ENCODE results near the gene CHD1. TPM values are rescaled to one million over a fixed set of nuclear protein-coding genes. Genes with fewer than 3 reads are reported as not detected.

Gene CHD1
- total and polyA plus RNA-seq, 2 of the 13 experiments (the other 11 are each of a cell fraction or from before 2014, with no cell fraction given): 22.8 to 55.9 TPM

GRCh38 chr5:98928873-98929709 lies at the start of gene CHD1 (continued):
- TF ChIP-seq ZFX (CRISPR knock-in tag; IDR thresholded peaks at IDR 0.05; ENCODE audit: low read depth): peak; percentile 100
- no peak for TF ChIP-seq ZNF30 (CRISPR knock-in tag; IDR thresholded peaks at IDR 0.05)
- 0 out of 2 replicates have a peak, but pooled peaks have one; percentile 56 for TF ChIP-seq ZNF235 (CRISPR knock-in tag; IDR thresholded peaks at IDR 0.05; ENCODE audit: borderline replicate concordance)
- TF ChIP-seq ZNF276 (CRISPR knock-in tag; IDR thresholded peaks at IDR 0.05; ENCODE audit: low read depth): peak; percentile 84; the same call in 1 of the 2 replicates
- peak; percentile 97 for TF ChIP-seq THAP8 (CRISPR knock-in tag; IDR thresholded peaks at IDR 0.05; ENCODE audit: borderline replicate concordance)
- peak; percentile 97 for TF ChIP-seq CEBPB (IDR thresholded peaks at IDR 0.05; ENCODE audit: borderline replicate concordance, low read depth, low read length)
- peak; percentile 86 for TF ChIP-seq ZHX1 (CRISPR knock-in tag; IDR thresholded peaks at IDR 0.05; ENCODE audit: low read depth)
- peak; percentile 38; the same call in 1 of the 2 replicates for TF ChIP-seq SMAD1 (CRISPR knock-in tag; IDR thresholded peaks at IDR 0.05; ENCODE audit: borderline replicate concordance, low read depth)
- no peak; the same call in 1 of the 2 replicates for TF ChIP-seq KDM5A (IDR thresholded peaks at IDR 0.05; ENCODE audit: borderline replicate concordance, low read length)
- TF ChIP-seq SAP130 (CRISPR knock-in tag; IDR thresholded peaks at IDR 0.05; ENCODE audit: low read depth): peak; percentile 85
- peak; percentile 90 for TF ChIP-seq ZNF543 (CRISPR knock-in tag; IDR thresholded peaks at IDR 0.05)
- TF ChIP-seq NRL (CRISPR knock-in tag; IDR thresholded peaks at IDR 0.05; ENCODE audit: borderline replicate concordance): peak; percentile 71
- TF ChIP-seq SIN3A (IDR thresholded peaks at IDR 0.05; ENCODE audit: borderline replicate concordance, low read depth, low read length): peak; percentile 73; the same call in 1 of the 2 replicates
- TF ChIP-seq IRX3 (CRISPR knock-in tag; IDR thresholded peaks at IDR 0.05; ENCODE audit: borderline replicate concordance, low read depth): no peak; the same call in 1 of the 2 replicates
- peak; percentile 96 for TF ChIP-seq ZNF547 (CRISPR knock-in tag; IDR thresholded peaks at IDR 0.05)
- TF ChIP-seq LBX2 (CRISPR knock-in tag; IDR thresholded peaks at IDR 0.05; ENCODE audit: borderline replicate concordance): peak; percentile 73
- TF ChIP-seq ZNF234 (CRISPR knock-in tag; conservative IDR thresholded peaks at IDR 0.05): peak; percentile 98; the same call in 1 of the 2 replicates
- TF ChIP-seq MAZ (IDR thresholded peaks at IDR 0.05; ENCODE audit: borderline replicate concordance, low read depth, low read length): peak; percentile 87
- peak; percentile 90 for TF ChIP-seq MAZ (CRISPR knock-in tag; IDR thresholded peaks at IDR 0.05; ENCODE audit: low read depth)
- peak; percentile 98; the same call in 1 of the 2 replicates for TF ChIP-seq ZNF350 (CRISPR knock-in tag; IDR thresholded peaks at IDR 0.05; ENCODE audit: borderline replicate concordance, low read depth)

Measured in HepG2 (cell line).